ENCODE data around the gene C6orf132. TPM values are rescaled to one million over a fixed set of nuclear protein-coding genes. Genes with fewer than 3 reads are reported as not detected.

Gene C6orf132
- total RNA-seq, 4 donors from 2014 or later, result 112 to 150 (median 122) TPM

- Histone ChIP-seq H3K27me3 (no peaks in the 10 kb centered on the region), H3K4me3 (no peak overlapping the region), H3K36me3 (no peaks in the 10 kb centered on the region), H3K9me3 (no peaks in the 10 kb centered on the region), H3K27ac (no peak overlapping the region), H3K4me1 (peaks cover 9% of the 10 kb centered on the region)
- TF ChIP-seq CTCF (IDR thresholded peaks at IDR 0.05) (no peak), POLR2AphosphoS5 (IDR thresholded peaks at IDR 0.05) (no peak), EP300 (IDR thresholded peaks at IDR 0.05) (no peak), POLR2A (IDR thresholded peaks at IDR 0.05) (no peak)
- WGBS, result 73% methylated on average over 9 of the region's 9 CpGs
- DNase-seq (ENCODE audit: low spot score in 2 of 2), result no peak
Observed at GRCh38 chr6:42165016-42165415, 22.6 kb upstream of the C6orf132 start.

- Histone ChIP-seq H3K4me1 (peaks cover 17% of the 10 kb centered on the region), H3K27ac (no peak overlapping the region), H3K4me3 (no peak overlapping the region), H3K36me3 (no peaks in the 10 kb centered on the region), H3K27me3 (no peaks in the 10 kb centered on the region), H3K9me3 (no peaks in the 10 kb centered on the region)
- TF ChIP-seq POLR2A (IDR thresholded peaks at IDR 0.05) (no peak), POLR2AphosphoS5 (IDR thresholded peaks at IDR 0.05) (no peak), CTCF (IDR thresholded peaks at IDR 0.05) (no peak), EP300 (IDR thresholded peaks at IDR 0.05) (no peak)
- 0% methylated on average over 1 of the region's 1 CpG for WGBS
- no peak for DNase-seq (ENCODE audit: low spot score in 2 of 2)
Observed at GRCh38 chr6:42163981-42164380, 21.6 kb upstream of the C6orf132 start.

- no peaks in the 10 kb centered on the region for H3K36me3 ChIP-seq
- WGBS, result 92% methylated on average over 10 of the region's 13 CpGs
- H3K4me1 ChIP-seq, result peaks cover 29% of the 10 kb centered on the region
- TF ChIP-seq POLR2AphosphoS5 (IDR thresholded peaks at IDR 0.05), result no peak
- TF ChIP-seq CTCF (IDR thresholded peaks at IDR 0.05), result no peak
- no peak for TF ChIP-seq POLR2A (IDR thresholded peaks at IDR 0.05)
- TF ChIP-seq EP300 (IDR thresholded peaks at IDR 0.05), result no peak
- no peaks in the 10 kb centered on the region for H3K9me3 ChIP-seq
- DNase-seq (ENCODE audit: low spot score in 2 of 2), result no peak
- H3K4me3 ChIP-seq, result no peak overlapping the region
- no peak overlapping the region for H3K27ac ChIP-seq
- H3K27me3 ChIP-seq, result no peaks in the 10 kb centered on the region
Observed at GRCh38 chr6:42162812-42163211, 20.4 kb upstream of the C6orf132 start.

GRCh38 chr6:42162384-42162783 lies 20.0 kb upstream of the C6orf132 start:
- H3K4me1 ChIP-seq, result peaks cover 33% of the 10 kb centered on the region

GRCh38 chr6:42159431-42160024 lies 17.1 kb upstream of the C6orf132 start:
- WGBS, result 54% methylated on average over 4 of the region's 4 CpGs
- H3K4me3 ChIP-seq, result no peak overlapping the region
- no peaks in the 10 kb centered on the region for H3K36me3 ChIP-seq
- H3K27me3 ChIP-seq, result no peaks in the 10 kb centered on the region
- TF ChIP-seq CTCF (IDR thresholded peaks at IDR 0.05) (no peak), POLR2A (IDR thresholded peaks at IDR 0.05) (no peak), EP300 (IDR thresholded peaks at IDR 0.05) (no peak), POLR2AphosphoS5 (IDR thresholded peaks at IDR 0.05) (no peak)
- DNase-seq (ENCODE audit: low spot score in 2 of 2), result no peak
- peak overlapping the region; percentile 55 for H3K27ac ChIP-seq
- H3K4me1 ChIP-seq, result peaks cover 31% of the 10 kb centered on the region
- H3K9me3 ChIP-seq, result no peaks in the 10 kb centered on the region

More at GRCh38 chr6:42162384-42162783, 20.0 kb upstream of the C6orf132 start:
- no peaks in the 10 kb centered on the region for H3K9me3 ChIP-seq
- H3K4me3 ChIP-seq, result no peak overlapping the region
- TF ChIP-seq POLR2AphosphoS5 (IDR thresholded peaks at IDR 0.05) (no peak), EP300 (IDR thresholded peaks at IDR 0.05) (no peak)
- DNase-seq (ENCODE audit: low spot score in 2 of 2), result no peak
- H3K27ac ChIP-seq, result no peak overlapping the region
- WGBS, result 75% methylated on average over 7 of the region's 7 CpGs
- no peaks in the 10 kb centered on the region for H3K36me3 ChIP-seq
- H3K27me3 ChIP-seq, result no peaks in the 10 kb centered on the region

- Histone ChIP-seq H3K4me3 (no peak overlapping the region), H3K27ac (peak overlapping the region; percentile 55), H3K36me3 (no peaks in the 10 kb centered on the region), H3K4me1 (peaks cover 34% of the 10 kb centered on the region), H3K9me3 (no peaks in the 10 kb centered on the region), H3K27me3 (no peaks in the 10 kb centered on the region)
- TF ChIP-seq CTCF (IDR thresholded peaks at IDR 0.05), result no peak
- TF ChIP-seq POLR2AphosphoS5 (IDR thresholded peaks at IDR 0.05), result no peak
- no peak for TF ChIP-seq EP300 (IDR thresholded peaks at IDR 0.05)
- no peak for TF ChIP-seq POLR2A (IDR thresholded peaks at IDR 0.05)
- DNase-seq (ENCODE audit: low spot score in 2 of 2), result no peak
- WGBS, result 63% methylated on average over 1 of the region's 2 CpGs
Observed at GRCh38 chr6:42158631-42159030, 16.2 kb upstream of the C6orf132 start.

All from suprapubic skin (tissue), 4 donors.